Chondrocyte (in vitro differentiated cells): ENCODE data around the gene ZNF622. TPM values are rescaled to one million over a fixed set of nuclear protein-coding genes. Genes with fewer than 3 reads are reported as not detected.
A peak's percentile ranks its signal among the peaks of the same experiment; 100 is the strongest.

Experiments
- DNase-seq: peaks from one replicate; pipeline ENCODE4 v3.0.0; 2021; ENCODE audit warnings: mixed read lengths, low spot score
- H3K27ac Mint-ChIP-seq: one replicate; pipeline ENCODE4 v1.8.0; 2021; ENCODE audit warnings: mild to moderate bottlenecking, moderate library complexity, mixed read lengths; ENCODE audit not compliant: unreplicated experiment
- H3K27me3 Mint-ChIP-seq: 2 replicates; pipeline ENCODE4 v1.8.0; 2021; ENCODE audit warnings: low read depth, mixed read lengths
- H3K36me3 Mint-ChIP-seq: 2 replicates; pipeline ENCODE4 v1.8.0; 2021; ENCODE audit warnings: low read depth, mixed read lengths
- H3K4me1 Mint-ChIP-seq: 2 replicates; pipeline ENCODE4 v1.8.0; 2021; ENCODE audit warnings: low read depth, mild to moderate bottlenecking, mixed read lengths
- H3K4me3 Mint-ChIP-seq: one replicate; pipeline ENCODE4 v1.8.0; 2021; ENCODE audit warnings: mild to moderate bottlenecking, moderate library complexity, mixed read lengths; ENCODE audit not compliant: unreplicated experiment
- H3K9me3 Mint-ChIP-seq: 2 replicates; pipeline ENCODE4 v1.8.0; 2021; ENCODE audit warnings: low read depth, mixed read lengths
- CTCF ChIP-seq: fragments of 200-600 bp; sonication (generic); IDR thresholded peaks from 2 replicates; pipeline ENCODE4 v1.5.0; 2021; ENCODE audit warnings: antibody characterized with exemption, mild to moderate bottlenecking, moderate library complexity
- total RNA-seq: library from RNA; stranded (reverse); gene quantifications from 3 replicates; pipeline ENCODE4 v1.2.1, GENCODE V29; 2021

Gene ZNF622
- total RNA-seq, 1 donor from 2014 or later, result 32.7 TPM

GRCh38 chr5:16459451-16459850 lies 6.1 kb downstream of the ZNF622 start:
- no peak overlapping the region for H3K4me3 Mint-ChIP-seq
- H3K9me3 Mint-ChIP-seq, result no peaks in the 10 kb centered on the region
- no peak for DNase-seq
- TF ChIP-seq CTCF, result no peak
- no peaks in the 10 kb centered on the region for H3K27me3 Mint-ChIP-seq
- peaks cover 61% of the 10 kb centered on the region for H3K4me1 Mint-ChIP-seq
- H3K27ac Mint-ChIP-seq, result no peak overlapping the region
- H3K36me3 Mint-ChIP-seq, result peaks cover 33% of the 10 kb centered on the region

- DNase-seq, result no peak
- H3K9me3 Mint-ChIP-seq, result no peaks in the 10 kb centered on the region
Observed at GRCh38 chr5:16457853-16458252, 7.7 kb downstream of the ZNF622 start.

GRCh38 chr5:16457451-16457850 lies 8.1 kb downstream of the ZNF622 start:
- no peak overlapping the region for H3K4me3 Mint-ChIP-seq
- H3K27ac Mint-ChIP-seq, result no peak overlapping the region
- H3K9me3 Mint-ChIP-seq, result no peaks in the 10 kb centered on the region

More at GRCh38 chr5:16457853-16458252, 7.7 kb downstream of the ZNF622 start:
- H3K27ac Mint-ChIP-seq, result peak overlapping the region; percentile 9
- no peaks in the 10 kb centered on the region for H3K27me3 Mint-ChIP-seq
- H3K36me3 Mint-ChIP-seq, result peaks cover 28% of the 10 kb centered on the region
- no peak for TF ChIP-seq CTCF
- H3K4me1 Mint-ChIP-seq, result peaks cover 45% of the 10 kb centered on the region
- H3K4me3 Mint-ChIP-seq, result no peak overlapping the region

GRCh38 chr5:16456103-16456832 lies 9.3 kb downstream of the ZNF622 start:
- Mint-ChIP-seq H3K27ac (peak overlapping the region; percentile 38), H3K4me3 (no peak overlapping the region), H3K4me1 (peaks cover 33% of the 10 kb centered on the region), H3K9me3 (no peaks in the 10 kb centered on the region), H3K27me3 (no peaks in the 10 kb centered on the region), H3K36me3 (peaks cover 19% of the 10 kb centered on the region)
- TF ChIP-seq CTCF, result peak; percentile 88
- no peak for DNase-seq

More at GRCh38 chr5:16457451-16457850, 8.1 kb downstream of the ZNF622 start:
- H3K4me1 Mint-ChIP-seq, result peaks cover 44% of the 10 kb centered on the region
- TF ChIP-seq CTCF, result no peak
- no peak for DNase-seq
- peaks cover 30% of the 10 kb centered on the region for H3K36me3 Mint-ChIP-seq
- H3K27me3 Mint-ChIP-seq, result no peaks in the 10 kb centered on the region

GRCh38 chr5:16455668-16456067 lies 9.9 kb downstream of the ZNF622 start:
- no peaks in the 10 kb centered on the region for H3K27me3 Mint-ChIP-seq
- peak overlapping the region; percentile 38 for H3K27ac Mint-ChIP-seq
- H3K36me3 Mint-ChIP-seq, result peaks cover 17% of the 10 kb centered on the region
- no peaks in the 10 kb centered on the region for H3K9me3 Mint-ChIP-seq
- no peak overlapping the region for H3K4me3 Mint-ChIP-seq
- TF ChIP-seq CTCF, result no peak
- DNase-seq, result no peak
- H3K4me1 Mint-ChIP-seq, result peaks cover 27% of the 10 kb centered on the region
